HL-60 (cell line): ENCODE data around the gene SPATA6L.

Experiments used
- CTCF ChIP-seq: IDR thresholded peaks from one replicate; pipeline ENCODE4 v1.5.1; 2011; ENCODE audit warnings: low read length, control low read depth, inconsistent platforms; ENCODE audit not compliant: insufficient read depth
- SPI1 ChIP-seq: IDR thresholded peaks from 2 replicates; pipeline ENCODE4 v1.6.1; 2012; ENCODE audit warnings: low read depth, mild to moderate bottlenecking, borderline replicate concordance

GRCh38 chr9:4679268-4680172, 13.2 kb upstream of the SPATA6L start, which contains the start of gene CDC37L1:
- TF ChIP-seq CTCF, result no peak
- TF ChIP-seq SPI1, result no peak; the same call in 1 of the 2 replicates
